ENCODE measurements around the gene TRMU.

DNA sequence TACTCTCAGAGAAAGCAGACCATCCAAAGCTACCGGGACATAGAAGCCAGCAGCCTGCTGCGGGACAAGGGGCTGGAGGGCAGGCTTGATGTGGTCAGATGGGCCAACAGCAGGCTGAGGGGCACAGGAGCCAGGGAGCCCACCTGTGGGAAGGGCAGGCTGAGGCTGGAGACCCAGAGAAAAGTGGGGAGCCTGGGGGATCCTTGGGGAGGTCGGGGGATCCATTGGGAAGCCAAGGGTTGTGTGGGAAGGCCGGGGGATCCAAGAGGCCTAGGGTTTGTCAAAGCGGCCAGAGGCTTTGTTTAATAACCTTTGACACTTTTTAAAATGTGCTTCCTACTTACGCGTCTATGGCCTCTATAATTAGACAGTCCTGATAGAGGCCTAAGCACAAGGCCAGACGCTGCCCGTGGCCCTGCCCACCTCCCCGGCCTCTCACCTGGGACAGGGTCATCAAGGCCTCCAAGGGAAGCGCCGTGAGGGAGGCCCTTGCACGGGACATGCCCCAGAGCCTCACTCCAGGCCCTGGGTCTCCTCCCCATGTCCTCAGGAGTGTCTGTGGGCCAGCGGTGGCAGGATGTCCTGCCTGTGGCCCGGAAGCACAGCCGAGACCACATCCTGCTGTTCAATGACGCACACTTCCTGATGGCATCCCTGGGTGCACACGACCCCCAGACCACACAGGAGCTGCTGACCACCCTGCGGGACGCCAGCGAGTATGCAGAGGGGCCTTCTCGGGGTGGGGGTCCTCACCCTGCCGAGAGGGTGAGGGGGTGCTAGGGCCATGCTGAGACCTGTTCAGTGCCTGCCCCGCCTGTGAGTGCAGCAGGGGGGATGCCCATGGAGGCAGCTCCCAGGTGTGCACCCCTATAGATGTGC lies 47.4 kb upstream of the TRMU start:
- TF ChIP-seq, protein P1, sequence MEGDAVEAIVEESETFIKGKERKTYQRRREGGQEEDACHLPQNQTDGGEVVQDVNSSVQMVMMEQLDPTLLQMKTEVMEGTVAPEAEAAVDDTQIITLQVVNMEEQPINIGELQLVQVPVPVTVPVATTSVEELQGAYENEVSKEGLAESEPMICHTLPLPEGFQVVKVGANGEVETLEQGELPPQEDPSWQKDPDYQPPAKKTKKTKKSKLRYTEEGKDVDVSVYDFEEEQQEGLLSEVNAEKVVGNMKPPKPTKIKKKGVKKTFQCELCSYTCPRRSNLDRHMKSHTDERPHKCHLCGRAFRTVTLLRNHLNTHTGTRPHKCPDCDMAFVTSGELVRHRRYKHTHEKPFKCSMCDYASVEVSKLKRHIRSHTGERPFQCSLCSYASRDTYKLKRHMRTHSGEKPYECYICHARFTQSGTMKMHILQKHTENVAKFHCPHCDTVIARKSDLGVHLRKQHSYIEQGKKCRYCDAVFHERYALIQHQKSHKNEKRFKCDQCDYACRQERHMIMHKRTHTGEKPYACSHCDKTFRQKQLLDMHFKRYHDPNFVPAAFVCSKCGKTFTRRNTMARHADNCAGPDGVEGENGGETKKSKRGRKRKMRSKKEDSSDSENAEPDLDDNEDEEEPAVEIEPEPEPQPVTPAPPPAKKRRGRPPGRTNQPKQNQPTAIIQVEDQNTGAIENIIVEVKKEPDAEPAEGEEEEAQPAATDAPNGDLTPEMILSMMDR (optimal IDR thresholded peaks at IDR 0.05 in 1 of 3, IDR thresholded peaks at IDR 0.05 in 1 of 3, conservative IDR thresholded peaks at IDR 0.05 in 1 of 3; ENCODE audit: extremely low read depth in 1 of 3, insufficient read depth in 2 of 3, low read length in 3 of 3): no peak
- no peak for TF ChIP-seq EZH2 (IDR thresholded peaks at IDR 0.05; ENCODE audit: low read length)

Measured in keratinocyte (primary cell).